OCI-LY1 (cell line): ENCODE data around the gene CELSR3.

Source experiments
- CTCF ChIP-seq: fragments of 200-600 bp; sonication (generic), shearing (Covaris generic); IDR thresholded peaks from 2 replicates; pipeline ENCODE4 v1.5.1; 2017; ENCODE audit warnings: mild to moderate bottlenecking, antibody characterized with exemption, low read length, moderate library complexity, mixed read lengths
- EZH2 ChIP-seq: fragments of 200-600 bp; sonication (generic), shearing (Covaris generic); IDR thresholded peaks from 2 replicates; pipeline ENCODE4 v1.8.0; 2017; ENCODE audit warnings: borderline replicate concordance, mixed run types, mild to moderate bottlenecking, antibody characterized with exemption, low read length, moderate library complexity, mixed read lengths

- TF ChIP-seq CTCF (no peak), EZH2 (no peak)
Measured at GRCh38 chr3:48707157-48707556, 44.5 kb upstream of the CELSR3 start.
